ENCODE data around the gene RPL6. TPM values are rescaled to one million over a fixed set of nuclear protein-coding genes. Genes with fewer than 3 reads are reported as not detected.

Gene RPL6
- total and polyA plus RNA-seq, 10 of the 15 experiments (the other 5 are each of a cell fraction or from before 2014, with no cell fraction given): 801 to 3,690 (median 2,265) TPM

DNA sequence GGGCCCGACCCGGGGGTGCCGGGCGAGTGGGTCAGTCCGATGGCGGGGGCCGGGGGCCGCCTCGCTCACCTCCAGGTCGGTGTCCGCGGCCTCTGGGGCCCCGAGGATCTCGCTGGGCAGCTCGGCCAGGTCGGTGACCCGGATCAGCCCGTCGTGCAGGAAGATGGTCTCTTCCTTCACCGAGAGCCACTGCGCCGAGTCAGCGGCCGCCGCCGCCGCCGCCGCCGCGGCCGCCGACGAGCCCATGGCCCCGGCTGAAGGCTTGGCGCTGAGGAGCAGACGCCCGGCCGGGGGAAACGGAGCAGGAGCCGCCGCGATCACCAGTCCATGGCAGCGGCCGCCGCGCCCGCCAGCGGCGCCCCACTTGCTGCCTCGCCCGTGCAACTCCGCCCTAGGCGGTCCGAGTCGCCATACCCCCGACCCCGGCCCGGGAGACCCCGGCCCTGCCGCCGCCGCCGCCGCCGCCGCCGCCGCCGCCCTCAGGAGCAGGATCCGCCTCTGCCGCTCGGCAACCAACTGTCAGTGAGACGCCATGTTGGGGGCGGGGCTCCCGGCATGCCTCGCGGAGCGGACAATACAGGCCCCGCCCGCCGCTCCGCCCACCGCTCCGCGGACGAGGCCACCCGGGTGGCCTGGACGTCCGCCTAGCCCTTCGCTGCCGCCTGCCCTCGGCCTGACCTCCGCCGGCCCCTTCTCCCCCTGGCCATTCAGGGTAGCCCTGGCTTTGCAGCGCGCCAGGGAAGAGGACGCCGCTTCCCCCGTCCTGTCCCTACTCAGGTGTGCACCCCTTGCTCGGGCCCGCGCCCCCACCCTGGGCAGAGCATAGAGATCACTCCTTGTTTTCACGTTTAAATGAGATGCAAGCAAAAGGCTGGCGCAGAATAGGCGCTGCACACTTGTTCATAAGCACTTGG is 27.3 kb downstream of the RPL6 start, which contains the start of gene HECTD4 (continued):
- TF ChIP-seq PRDM15 (CRISPR knock-in tag; IDR thresholded peaks at IDR 0.05) (no peak), RFX5 (IDR thresholded peaks at IDR 0.05; ENCODE audit: low read depth, low read length) (no peak), ZNF217 (IDR thresholded peaks at IDR 0.05) (0 out of 2 replicates have a peak, but pooled peaks have one; percentile 58), PKNOX1 (IDR thresholded peaks at IDR 0.05) (peak; percentile 49; the same call in 1 of the 2 replicates), MTA3 (IDR thresholded peaks at IDR 0.05; ENCODE audit: borderline replicate concordance, low read length) (no peak), EGR1 (IDR thresholded peaks at IDR 0.05; ENCODE audit: borderline replicate concordance in 1 of 2, low read depth in 2 of 2, low read length in 2 of 2) (0 out of 3 replicates have a peak, but pooled peaks of 1 of the 2 experiments have one; percentile 21), IRF4 (IDR thresholded peaks at IDR 0.05; ENCODE audit: low read depth, low read length) (no peak), HDAC6 (IDR thresholded peaks at IDR 0.05; ENCODE audit: unreplicated experiment) (no peak), NRF1 (conservative IDR thresholded peaks at IDR 0.05; ENCODE audit: low read depth, low read length) (no peak), TCF12 (IDR thresholded peaks at IDR 0.05; ENCODE audit: low read depth, low read length) (no peak), NBN (IDR thresholded peaks at IDR 0.05) (no peak), POLR2A (IDR thresholded peaks at IDR 0.05; ENCODE audit: low read depth, low read length) (peak; percentile 92), NR2C1 (IDR thresholded peaks at IDR 0.05) (no peak), E2F8 (IDR thresholded peaks at IDR 0.05; ENCODE audit: low read depth, partially characterized antibody) (no peak), MXI1 (IDR thresholded peaks at IDR 0.05; ENCODE audit: low read depth, low read length) (peak; percentile 46; the same call in 1 of the 2 replicates), CHD4 (IDR thresholded peaks at IDR 0.05) (no peak)
- TF ChIP-seq, protein P1, sequence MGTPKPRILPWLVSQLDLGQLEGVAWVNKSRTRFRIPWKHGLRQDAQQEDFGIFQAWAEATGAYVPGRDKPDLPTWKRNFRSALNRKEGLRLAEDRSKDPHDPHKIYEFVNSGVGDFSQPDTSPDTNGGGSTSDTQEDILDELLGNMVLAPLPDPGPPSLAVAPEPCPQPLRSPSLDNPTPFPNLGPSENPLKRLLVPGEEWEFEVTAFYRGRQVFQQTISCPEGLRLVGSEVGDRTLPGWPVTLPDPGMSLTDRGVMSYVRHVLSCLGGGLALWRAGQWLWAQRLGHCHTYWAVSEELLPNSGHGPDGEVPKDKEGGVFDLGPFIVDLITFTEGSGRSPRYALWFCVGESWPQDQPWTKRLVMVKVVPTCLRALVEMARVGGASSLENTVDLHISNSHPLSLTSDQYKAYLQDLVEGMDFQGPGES (IDR thresholded peaks at IDR 0.05): no peak
- TF ChIP-seq, protein P2, sequence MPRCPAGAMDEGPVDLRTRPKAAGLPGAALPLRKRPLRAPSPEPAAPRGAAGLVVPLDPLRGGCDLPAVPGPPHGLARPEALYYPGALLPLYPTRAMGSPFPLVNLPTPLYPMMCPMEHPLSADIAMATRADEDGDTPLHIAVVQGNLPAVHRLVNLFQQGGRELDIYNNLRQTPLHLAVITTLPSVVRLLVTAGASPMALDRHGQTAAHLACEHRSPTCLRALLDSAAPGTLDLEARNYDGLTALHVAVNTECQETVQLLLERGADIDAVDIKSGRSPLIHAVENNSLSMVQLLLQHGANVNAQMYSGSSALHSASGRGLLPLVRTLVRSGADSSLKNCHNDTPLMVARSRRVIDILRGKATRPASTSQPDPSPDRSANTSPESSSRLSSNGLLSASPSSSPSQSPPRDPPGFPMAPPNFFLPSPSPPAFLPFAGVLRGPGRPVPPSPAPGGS (IDR thresholded peaks at IDR 0.05; ENCODE audit: borderline replicate concordance, insufficient read depth, low read depth, low read length, poor library complexity, severe bottlenecking): no peak

Data from GM12878 (cell line).